Adrenal gland (tissue), 5 donors: ENCODE results near the gene TBC1D2B.

Source experiments
- POLR2A ChIP-seq, 2 donors: fragments of 450-650 bp; IDR thresholded peaks; one replicate each; pipeline ENCODE4 v1.6.1; 2017; ENCODE audit warnings: antibody characterized with exemption in 2 of 2, mild to moderate bottlenecking in 2 of 2, moderate library complexity in 1 of 2
- TF ChIP-seq, protein P1 (sequence below), 6 experiments: fragments of 450-650 bp in 4 of 6; fragments of 200-600 bp in 2 of 6; sonication (generic) in 1 of 6; IDR thresholded peaks; 1 replicate in 5 of 6; 2 replicates in 1 of 6; pipeline versions ENCODE4 v1.5.1 to v1.8.0; 2016 to 2021; ENCODE audit warnings: antibody characterized with exemption in 6 of 6, mild to moderate bottlenecking in 2 of 6, moderate library complexity in 1 of 6
- donor health status: DM: no; HTN: no; CAD: no.

DNA sequence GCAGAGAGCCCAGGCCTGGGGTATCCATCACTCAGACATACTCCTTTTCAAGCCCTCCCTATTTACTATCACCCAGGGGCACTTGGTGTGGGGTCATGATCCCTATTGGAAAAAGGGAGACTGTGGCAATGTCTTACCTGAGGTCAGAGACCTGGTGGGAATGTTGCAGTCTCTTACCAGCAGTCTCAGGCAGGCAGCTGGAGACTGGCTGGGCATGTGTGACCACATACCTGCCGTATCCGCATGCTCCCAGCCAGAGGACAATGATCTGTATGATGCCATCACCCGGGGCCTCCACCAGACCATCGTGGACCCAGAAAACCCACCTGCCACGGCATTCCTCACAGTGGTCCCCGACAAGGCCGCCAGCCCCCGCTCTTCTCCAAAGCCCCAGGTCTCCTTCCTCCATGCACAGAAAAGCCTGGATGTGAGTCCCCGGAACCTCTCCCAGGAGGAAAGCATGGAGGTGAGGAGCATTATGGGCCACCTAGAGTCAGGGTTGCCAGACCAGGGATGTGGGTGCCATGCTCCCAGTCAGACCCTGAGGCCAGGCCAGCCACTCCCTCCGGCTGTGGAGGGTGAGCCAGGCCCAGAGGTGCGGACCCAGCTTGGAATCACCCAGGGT, 20.7 kb upstream of the TBC1D2B start:
- no peak for TF ChIP-seq POLR2A (IDR thresholded peaks at IDR 0.05)
- TF ChIP-seq, protein P1, sequence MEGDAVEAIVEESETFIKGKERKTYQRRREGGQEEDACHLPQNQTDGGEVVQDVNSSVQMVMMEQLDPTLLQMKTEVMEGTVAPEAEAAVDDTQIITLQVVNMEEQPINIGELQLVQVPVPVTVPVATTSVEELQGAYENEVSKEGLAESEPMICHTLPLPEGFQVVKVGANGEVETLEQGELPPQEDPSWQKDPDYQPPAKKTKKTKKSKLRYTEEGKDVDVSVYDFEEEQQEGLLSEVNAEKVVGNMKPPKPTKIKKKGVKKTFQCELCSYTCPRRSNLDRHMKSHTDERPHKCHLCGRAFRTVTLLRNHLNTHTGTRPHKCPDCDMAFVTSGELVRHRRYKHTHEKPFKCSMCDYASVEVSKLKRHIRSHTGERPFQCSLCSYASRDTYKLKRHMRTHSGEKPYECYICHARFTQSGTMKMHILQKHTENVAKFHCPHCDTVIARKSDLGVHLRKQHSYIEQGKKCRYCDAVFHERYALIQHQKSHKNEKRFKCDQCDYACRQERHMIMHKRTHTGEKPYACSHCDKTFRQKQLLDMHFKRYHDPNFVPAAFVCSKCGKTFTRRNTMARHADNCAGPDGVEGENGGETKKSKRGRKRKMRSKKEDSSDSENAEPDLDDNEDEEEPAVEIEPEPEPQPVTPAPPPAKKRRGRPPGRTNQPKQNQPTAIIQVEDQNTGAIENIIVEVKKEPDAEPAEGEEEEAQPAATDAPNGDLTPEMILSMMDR (IDR thresholded peaks at IDR 0.05): no peak
